Hematopoietic multipotent progenitor cell treated with erythropoietin and hydrocortisone succinate and interleukin-3 and kit ligand, for 6 days (in vitro differentiated cells): Measurements from ENCODE around the gene ZSCAN32.

ENCODE experiments used
- DNase-seq: peaks from one replicate; pipeline ENCODE4 v3.0.0-alpha.2; 2015

ZSCAN32 gene

DNA sequence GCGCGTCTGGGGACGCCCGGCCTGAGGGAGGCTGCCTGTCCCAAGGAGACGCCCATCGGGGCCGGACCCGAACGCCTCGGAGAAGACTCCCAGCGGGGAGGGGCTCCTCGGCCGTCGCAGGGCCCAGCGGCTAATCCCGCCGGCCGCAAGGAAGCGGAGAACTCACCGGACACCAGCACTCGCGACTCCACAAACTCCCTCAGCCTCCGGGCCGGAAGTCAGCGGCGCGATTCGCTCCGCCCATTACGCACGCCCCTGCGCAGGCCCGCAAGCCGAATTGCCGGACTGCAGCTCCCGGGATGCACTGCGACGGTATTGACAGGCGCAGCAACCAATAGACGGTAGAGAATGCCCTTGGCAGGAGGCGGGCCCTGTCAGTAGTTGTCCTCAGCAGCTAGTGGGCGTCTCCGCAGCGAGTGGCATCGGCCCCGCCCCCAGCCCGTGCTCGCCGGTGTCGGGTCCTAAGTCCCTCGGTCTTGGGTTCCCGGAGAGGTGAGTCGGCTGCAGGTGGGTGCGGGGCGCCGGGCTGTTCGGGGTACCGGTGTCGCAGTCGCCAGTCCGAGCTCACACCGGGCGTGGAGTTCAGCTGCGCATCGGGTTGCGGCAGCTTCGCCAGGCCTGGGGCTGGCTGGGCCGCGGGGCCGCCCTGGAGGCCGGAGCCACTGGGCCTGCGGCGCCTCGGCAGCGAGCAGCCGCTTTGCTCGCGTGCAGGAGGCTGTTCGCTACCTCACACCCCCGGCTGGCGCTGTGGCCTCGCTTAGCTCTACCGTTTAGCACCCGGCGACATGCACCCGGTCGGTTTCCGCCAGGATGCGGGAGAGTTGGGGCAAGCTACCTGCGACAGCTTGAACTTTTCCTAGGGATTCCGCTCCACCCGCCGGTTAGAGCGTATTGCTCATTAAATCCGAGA is at the start of gene ZSCAN32, which contains the start of gene ZNF174:
Gene ZSCAN32 (minus strand): TSS at position 226 of the 910 bp plus-strand sequence. CDS start 3,447 bp downstream, outside the sequence.
Gene ZNF174 (plus strand): TSS at position 437 of the 910 bp plus-strand sequence. CDS start 790 bp downstream, outside the sequence.
- peak; percentile 99 for DNase-seq

DNA sequence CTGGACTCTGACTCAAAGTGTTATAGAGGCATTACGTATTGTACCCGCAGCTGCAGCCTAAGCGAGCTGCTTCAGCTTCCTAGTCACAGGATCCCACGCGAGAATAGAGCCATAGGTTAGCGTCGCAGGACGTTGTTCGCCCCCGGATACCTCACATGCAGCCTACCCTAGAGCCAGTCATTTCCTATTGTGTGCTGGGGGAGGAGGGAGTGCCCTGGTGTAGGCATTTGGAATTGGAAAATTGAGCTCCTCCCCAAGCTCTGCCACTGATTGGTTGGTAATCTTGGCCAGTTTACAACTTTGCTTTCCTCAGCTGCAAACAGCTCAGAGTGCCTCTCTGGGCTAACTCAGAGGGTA is 43.2 kb upstream of the ZSCAN32 start:
- DNase-seq, result peak; percentile 74

DNA sequence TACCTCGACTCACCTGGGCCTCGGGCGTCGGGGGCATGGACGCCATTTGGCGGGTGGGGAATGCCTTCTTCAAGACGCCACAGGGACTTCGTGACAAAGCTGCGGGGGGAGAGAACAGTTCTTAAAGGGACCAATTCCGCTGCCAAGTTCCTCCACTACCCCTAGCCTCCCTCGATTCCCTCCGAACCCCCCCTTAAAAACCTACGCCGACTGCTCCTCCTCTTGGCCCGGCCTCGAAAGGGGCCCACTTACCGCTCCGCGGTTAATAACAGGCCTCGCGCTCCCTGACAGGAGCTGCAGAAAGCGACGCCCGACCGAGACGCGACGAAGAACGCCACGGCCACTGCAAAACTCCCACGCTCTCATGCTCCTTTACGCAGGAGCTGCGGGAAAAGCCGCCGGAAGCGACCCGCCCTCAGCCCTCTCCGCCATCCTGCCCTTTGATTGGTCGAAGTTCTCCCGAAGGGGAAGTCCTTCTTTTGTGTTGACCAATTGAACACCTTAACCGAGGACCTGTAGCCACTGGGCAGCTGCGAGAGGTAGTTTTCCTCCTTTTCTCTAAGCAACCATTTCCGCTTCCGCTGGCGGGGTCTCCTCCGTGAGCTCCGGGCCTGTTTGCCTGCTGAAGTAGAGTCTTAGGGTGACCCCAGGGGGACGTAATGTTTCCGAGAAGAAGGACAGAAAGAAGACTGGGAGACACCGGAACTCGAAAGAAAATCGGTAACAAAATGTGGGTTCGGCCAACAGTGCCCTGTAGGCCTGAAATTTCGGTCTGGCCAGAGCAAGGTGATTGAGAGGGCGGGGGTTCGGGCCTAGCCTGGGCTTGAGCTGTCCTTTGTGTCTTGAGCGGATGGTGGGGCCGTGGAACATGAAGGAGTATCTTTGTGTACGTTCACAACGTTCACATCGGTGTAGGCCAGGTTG is 42.6 kb upstream of the ZSCAN32 start, which contains the start of the genes NAA60 and ZNF597:
Gene NAA60 (plus strand): TSS at position 573 of the 924 bp plus-strand sequence. CDS start 32,548 bp downstream, outside the sequence.
Gene ZNF597 (minus strand): TSS at position 397 of the 924 bp plus-strand sequence. CDS start 351 bp downstream, at position 46.
- peak; percentile 95 for DNase-seq

DNA sequence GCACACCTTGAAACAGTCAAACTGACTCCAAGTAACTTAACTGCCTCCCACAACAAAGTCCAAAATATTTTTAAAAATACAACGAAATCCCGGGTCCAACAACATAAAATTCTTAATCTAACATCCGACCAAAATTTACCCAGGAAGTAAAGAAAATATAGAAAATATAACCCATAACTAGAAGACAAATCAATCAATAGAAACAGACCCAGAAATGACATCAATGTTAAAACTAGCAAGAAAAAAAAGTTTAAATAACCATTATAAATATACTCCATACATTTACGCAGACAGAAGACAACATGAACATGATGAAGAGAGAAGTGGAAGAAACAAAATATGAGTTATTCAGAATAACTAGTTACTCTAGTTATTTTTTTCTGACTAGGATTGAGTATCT is 38.8 kb upstream of the ZSCAN32 start:
- DNase-seq, result no peak

DNA sequence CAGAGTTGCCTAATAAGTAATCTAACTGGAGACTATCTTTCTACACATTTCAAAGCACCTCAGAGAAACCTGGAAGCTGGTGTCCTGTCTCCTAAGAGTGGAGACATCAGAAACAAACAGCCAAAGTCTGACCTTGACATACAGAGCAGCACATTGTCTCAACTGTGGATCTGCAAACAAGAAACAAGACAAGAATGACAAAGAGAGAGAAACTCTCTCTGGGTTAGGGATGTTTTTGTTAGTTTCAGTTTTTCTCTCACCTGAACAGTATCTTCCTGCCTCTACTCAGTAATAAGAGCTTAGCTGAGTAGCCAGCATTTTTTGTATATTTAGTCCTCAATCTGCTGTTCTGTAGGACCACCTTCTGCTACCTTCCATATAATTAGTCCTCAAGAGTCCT is 33.6 kb upstream of the ZSCAN32 start:
- no peak for DNase-seq

DNA sequence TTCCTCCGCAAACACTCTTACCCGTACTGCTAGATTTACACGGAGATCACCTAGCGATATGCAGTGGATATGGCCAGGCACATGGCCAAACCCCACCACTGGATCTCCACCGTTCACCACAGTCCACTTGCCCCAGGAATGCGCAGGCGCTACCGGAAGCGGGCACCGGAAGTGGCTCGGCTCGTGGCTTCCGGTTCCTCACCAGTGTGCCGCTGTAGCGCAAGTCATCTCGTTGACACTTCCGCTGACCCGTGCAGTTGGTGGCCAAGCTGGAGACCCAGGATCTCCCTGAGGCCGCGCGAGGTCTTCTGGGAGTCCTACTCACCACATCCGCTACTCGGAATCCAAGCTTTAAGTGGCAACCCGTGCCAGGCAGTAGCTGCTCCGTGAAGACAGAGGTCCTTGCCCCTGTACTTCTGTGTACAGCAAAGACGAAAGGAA is 31.0 kb upstream of the ZSCAN32 start:
- DNase-seq, result peak; percentile 72

DNA sequence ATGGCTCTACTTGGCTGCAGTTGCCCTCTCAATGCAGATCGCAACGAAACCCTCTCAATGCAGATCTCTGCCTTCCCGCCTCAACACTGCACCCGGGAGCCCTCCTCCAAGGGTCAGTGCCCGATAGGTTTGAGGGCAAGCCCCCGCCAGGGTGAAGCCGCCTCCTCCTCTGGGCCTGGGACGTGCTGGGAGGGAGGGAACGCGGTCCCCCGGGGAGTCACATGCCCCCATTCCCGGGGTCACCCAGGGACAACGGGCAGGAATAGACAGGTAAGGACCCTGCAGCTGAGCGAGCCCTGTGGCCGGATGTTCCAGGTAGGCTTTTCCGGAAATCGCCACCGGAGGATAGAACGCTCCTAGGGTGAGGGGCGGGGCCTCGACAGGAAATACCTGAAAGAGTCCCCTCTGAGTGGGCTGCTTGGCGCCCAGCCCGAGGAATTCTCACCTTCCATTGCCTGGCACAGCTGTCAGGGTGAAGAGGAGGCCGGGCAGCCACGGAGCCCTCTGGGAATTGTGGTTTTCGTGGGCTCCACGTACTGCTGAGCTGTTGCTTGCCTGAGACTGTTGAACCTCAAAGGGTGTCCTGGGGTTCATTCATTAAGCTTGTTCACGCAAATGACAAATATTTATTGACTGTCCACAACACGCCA is 13.1 kb upstream of the ZSCAN32 start:
- DNase-seq, result no peak

DNA sequence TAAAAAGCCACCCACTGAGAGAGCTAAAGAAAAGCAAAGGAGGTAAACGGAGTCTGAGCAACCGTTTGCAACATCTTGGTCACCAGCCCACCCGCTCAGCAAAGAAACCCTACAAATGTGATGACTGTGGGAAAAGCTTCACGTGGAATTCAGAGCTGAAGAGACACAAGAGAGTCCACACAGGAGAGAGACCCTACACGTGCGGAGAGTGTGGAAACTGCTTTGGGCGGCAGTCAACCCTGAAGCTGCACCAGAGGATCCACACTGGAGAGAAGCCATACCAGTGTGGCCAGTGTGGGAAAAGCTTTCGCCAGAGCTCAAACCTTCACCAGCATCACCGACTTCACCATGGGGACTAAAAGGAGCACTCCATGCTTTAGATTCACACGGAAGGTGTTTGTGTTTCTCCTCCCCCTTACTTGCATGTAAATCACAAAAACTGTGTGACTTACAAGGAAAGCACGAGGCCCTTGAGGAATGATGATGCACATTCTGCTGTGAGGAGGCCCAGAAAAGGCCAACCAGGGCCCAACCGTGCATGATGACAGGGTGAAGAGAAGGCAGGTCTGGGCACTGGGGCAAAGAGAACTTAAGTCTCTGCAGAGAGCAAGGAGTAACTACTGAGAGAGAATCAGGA is 7.9 kb upstream of the ZSCAN32 start:
- DNase-seq, result no peak

DNA sequence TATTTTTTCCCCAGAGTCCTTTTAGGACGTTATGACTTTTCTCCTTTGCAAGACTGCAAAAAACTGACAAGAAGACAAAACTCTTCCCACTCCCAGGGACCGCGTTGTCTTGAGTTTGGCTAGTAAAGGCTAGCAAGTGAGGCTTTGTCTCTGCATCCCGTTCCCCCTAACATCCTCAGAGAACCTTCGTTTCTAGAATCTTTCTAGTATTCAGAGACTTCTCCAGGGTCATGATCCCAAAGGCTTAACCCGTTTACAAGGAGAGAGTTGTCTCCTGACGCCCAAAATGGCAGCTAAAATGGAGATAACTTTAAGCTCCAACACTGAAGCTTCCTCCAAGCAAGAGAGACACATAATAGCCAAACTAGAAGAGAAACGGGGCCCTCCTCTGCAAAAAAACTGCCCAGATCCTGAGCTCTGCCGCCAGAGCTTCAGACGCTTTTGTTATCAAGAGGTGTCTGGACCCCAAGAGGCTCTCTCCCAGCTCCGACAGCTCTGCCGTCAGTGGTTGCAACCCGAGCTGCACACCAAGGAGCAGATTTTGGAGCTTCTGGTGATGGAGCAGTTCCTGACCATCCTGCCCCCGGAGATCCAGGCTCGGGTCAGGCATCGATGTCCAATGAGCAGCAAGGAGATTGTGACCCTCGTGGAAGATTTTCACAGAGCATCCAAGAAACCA is 1.1 kb upstream of the ZSCAN32 start:
- peak; percentile 46 for DNase-seq

DNA sequence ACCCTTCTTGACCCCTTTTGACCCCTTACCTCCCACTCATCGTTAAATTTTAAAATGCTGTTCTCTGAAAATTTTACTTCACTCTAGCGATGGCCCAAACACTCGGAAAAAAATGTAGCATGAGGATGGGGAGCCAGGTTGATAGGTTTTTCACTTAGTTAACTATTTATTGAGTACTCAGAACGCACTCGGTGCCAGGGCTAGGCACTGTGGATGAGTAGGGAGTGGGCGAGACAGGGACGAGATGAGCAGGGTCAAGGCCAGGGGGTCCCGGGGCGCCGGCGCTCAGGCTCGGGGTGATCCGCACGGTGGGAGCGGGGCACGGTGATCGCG is 392 bp downstream of the ZSCAN32 start:
- no peak for DNase-seq

DNA sequence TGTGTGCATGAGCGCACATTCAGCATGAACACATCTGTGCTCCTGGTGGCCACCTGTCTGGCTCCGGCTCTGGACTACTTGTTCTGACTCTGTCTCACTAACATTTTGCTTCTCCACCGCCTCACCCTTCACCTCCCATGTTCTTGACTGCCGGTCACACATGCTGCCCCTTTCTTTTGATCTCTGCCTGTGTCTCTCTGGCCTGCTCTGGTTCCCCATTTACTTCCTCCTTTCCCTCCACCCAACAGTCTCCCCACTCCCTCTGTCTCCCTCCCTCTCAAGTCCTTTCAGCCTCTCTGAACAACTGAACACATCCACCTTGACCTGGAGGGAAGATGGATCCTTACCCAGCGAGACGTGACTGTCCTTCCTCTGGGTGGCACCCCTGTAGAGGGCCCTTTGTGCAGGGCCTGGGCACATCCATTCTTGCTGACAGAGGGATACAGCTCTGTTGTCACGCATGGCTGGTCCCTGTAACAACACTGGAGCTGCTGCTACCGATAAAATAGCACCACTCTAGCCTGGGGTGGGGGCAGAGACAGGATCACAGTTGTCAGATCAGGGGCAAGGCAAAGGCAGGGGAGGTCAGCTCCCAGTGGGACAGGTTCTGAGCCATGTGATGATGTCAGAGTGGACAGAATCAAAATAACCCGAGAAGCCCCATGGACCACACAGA is 11.0 kb downstream of the ZSCAN32 start:
- no peak for DNase-seq

DNA sequence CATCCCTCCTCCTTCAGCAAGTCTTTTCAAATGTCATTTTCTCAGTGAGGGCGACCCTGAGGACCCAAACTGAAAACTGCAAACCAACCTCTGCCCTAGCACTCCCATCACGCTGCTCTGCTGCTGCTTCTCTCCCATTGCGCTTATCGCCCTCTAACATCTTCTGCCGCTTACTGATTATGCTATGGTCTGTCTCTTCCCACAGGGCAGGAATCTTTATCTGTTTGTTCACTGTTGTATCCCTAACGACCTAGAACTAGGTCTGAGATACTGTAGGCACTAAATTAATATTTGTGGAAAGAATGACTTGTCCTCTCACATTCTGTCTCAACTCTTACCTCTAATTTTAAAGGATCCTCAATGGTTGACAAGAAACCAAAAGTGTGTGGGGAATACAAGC is 12.5 kb downstream of the ZSCAN32 start:
- peak; percentile 66 for DNase-seq

DNA sequence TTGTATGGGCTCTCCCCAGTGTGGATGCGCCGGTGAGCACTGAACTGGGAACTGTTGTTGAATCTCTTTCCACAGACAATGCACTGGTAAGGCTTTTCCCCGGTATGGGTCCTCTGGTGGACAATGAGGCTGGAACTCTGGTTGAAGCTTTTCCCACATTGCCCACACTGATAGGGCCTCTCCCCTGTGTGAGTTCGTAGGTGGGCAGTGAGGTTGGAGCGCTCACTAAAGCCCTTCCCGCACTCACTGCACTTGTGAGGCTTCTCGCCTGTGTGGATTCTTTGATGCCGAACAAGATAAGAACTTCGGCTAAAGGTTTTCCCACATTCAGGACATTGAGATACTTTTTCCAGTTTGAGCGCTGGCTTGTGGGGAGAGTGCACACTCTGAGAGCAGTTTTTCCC is 17.8 kb downstream of the ZSCAN32 start:
- no peak for DNase-seq

DNA sequence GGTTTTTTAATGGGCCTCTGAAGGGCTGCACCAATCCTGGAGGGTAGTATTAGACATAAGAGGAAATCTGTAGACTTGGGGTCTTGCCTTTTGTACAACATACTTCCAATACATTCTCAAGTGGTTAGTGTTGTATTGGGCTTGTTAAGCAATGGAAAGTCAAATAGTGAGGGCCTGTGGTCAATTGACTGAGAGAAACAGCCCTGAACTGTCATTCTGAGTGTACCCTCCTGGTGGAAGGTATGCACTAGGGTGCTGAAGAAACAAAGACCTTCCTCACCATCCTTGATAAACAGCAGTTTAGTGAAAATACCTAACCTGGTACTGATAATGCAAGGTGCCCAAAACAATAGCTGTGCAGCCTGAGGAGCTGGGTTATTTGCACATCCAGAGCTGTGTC is 22.9 kb downstream of the ZSCAN32 start:
- no peak for DNase-seq

DNA sequence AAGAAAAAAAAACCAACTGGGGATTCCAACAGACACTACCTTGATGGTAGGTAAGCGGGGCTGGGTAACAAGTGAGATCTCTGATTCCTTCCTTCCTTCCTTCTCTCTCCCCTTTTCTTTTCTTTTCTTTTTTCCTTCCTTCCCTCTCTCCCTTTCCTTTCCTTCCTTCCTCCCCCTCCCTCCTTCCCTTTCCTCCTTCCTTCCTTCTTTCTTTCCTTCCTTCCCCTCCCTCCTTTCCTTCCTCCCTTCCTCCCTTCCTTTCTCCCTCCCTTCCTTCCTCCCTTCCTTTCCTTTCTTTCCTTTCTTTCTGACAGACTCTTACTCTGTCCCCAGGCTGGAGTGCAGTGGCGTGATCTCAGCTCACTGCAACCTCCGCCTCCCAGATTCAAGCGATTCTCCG is 25.1 kb downstream of the ZSCAN32 start:
- no peak for DNase-seq

DNA sequence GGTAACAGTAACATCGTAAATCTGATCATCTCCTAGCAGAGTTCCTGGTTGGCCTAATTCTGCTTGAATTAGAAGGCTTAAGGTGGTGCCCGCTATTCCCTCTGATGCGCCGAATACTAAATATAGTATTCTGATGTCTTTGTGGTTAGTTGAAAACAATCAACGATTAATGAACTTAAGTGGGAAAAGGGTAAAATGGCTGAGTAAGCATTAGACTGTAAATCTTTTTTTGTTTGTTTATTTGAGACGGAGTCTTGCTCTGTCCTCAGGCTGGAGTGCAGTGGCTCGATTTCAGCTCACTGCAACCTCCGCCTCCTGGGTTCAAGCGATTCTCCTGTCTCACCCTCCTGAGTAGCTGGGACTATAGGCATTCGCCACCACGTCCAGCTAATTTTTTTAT is 31.7 kb downstream of the ZSCAN32 start:
- no peak for DNase-seq

DNA sequence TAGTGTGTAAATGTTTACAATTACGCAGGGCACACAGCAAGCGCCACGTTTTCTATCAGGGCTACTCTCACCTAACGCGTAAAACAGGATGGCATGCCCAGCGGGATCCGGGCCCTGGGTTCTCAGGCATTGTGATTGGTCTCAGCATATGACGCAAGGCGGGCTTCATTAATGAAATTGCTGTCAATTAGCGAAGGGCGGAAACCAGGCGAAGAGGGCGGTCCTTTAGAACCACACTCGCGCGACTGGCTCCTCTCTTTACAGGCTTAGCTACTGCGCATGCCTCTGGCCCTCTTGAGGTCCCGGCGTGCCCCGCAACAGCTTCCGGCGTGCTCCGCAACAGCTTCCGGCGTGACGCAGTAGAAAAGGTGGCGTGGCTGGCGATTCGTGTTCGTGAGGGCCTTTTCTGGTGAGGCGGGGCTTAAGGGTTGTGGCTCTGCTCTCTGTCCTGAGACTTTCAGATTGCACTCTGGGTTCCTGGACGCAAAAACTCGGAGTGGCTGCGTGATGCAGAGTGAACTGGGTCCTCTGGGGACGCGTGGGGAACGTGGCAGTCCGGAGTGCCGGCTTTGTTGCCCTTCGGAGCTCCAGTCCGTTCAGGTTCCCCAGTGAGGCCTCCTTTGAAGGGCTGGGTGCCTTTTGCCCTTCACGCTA is 35.9 kb downstream of the ZSCAN32 start:
- peak; percentile 96 for DNase-seq

DNA sequence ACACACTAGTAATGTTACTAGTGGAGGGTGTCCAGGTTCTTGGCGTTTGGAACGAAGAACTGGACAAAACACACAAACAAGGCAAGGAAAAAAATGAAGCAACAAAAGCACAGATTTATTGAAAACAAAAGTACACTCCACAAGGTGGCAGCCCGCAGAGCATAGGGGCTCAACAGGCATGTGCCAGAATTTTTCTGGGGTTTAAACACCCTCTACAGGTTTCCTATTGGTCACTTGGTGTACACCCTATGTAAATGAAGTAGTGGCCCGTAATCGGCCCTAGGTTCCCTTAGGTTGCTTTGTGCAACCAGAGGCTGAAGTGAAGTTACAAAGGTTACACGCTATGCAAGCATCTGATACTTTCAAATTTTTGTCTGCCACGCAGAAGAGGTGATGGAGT is 37.0 kb downstream of the ZSCAN32 start:
- no peak for DNase-seq

DNA sequence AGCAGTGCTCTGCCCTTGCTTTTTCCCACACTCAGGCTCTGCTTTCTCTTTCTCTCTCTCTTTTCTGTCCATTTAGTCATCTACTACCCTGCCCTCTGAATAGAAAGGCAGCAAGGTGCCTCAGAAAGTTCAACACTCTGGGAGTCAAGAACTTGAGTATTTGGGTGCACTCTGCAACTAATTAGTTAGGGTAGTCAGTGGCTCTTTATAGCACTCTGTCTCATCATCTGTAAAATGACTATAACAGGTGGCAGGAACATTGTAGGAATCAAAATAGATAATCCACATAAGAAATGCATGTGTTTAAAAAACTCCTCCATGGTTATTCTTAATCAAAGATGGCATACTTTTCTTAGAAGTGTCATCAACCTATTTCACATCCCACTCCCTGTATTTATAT is 37.9 kb downstream of the ZSCAN32 start:
- no peak for DNase-seq

DNA sequence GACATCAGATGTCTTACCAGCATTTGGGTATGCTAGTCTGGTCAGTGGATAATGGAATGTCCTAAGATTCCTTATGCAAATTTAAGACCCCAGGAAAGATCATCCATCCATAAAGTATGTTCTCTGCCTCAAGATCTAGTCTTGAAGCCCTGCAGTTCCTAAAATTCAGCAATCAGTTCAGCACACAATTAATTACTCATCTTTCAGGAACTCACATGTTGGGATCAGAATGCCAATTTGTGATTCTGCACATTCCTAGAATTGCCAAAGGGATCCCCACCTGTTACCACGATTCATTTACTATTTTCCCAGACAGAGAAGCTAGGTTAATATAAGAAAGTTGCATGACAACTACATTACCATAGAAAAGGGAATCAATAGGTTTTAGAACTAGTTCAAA is 41.9 kb downstream of the ZSCAN32 start:
- DNase-seq, result no peak

DNA sequence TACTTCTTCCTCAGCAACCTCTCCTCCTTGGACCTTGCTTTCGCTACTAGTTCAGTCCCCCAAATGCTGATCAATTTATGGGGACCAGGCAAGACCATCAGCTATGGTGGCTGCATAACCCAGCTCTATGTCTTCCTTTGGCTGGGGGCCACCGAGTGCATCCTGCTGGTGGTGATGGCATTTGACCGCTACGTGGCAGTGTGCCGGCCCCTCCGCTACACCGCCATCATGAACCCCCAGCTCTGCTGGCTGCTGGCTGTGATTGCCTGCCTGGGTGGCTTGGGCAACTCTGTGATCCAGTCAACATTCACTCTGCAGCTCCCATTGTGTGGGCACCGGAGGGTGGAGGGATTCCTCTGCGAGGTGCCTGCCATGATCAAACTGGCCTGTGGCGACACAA is 44.7 kb downstream of the ZSCAN32 start:
- DNase-seq, result no peak
